Type B pancreatic cell (in vitro differentiated cells): ENCODE data around the gene PKNOX2. TPM values are rescaled to one million over a fixed set of nuclear protein-coding genes. Genes with fewer than 3 reads are reported as not detected.

ENCODE experiments used
- DNase-seq: peaks from one replicate; pipeline ENCODE4 v3.0.0; 2021; ENCODE audit warnings: mixed read lengths; ENCODE audit not compliant: unreplicated experiment; ENCODE audit errors: extremely low spot score
- H3K27ac Mint-ChIP-seq: 2 replicates; pipeline ENCODE4 v1.8.0; 2021; ENCODE audit warnings: mild to moderate bottlenecking, mixed read lengths
- H3K27me3 Mint-ChIP-seq: 2 replicates; pipeline ENCODE4 v1.8.0; 2021; ENCODE audit warnings: mixed read lengths
- H3K36me3 Mint-ChIP-seq: 2 replicates; pipeline ENCODE4 v1.8.0; 2021; ENCODE audit warnings: mixed read lengths
- H3K4me1 Mint-ChIP-seq: one replicate; pipeline ENCODE4 v1.8.0; 2021; ENCODE audit warnings: mixed read lengths; ENCODE audit not compliant: unreplicated experiment
- H3K4me3 Mint-ChIP-seq: 2 replicates; pipeline ENCODE4 v1.8.0; 2021; ENCODE audit warnings: mild to moderate bottlenecking, mixed read lengths
- H3K9me3 Mint-ChIP-seq: 2 replicates; pipeline ENCODE4 v1.8.0; 2021; ENCODE audit warnings: mixed read lengths
- CTCF ChIP-seq: fragments of 200-600 bp; sonication (generic); conservative IDR thresholded peaks from 2 replicates; pipeline ENCODE4 v1.5.0; 2021; ENCODE audit warnings: antibody characterized with exemption, mild to moderate bottlenecking
- total RNA-seq: library from RNA; stranded (reverse); gene quantifications from 2 replicates; pipeline ENCODE4 v1.2.1, GENCODE V29; 2021; ENCODE audit warnings: low replicate concordance

The PKNOX2 gene
- total RNA-seq, 1 donor from 2014 or later: 15.3 TPM

- Mint-ChIP-seq H3K27me3 (peaks cover 30% of the 10 kb centered on the region), H3K36me3 (no peaks in the 10 kb centered on the region), H3K4me1 (peaks cover 26% of the 10 kb centered on the region), H3K9me3 (no peaks in the 10 kb centered on the region), H3K4me3 (no peak overlapping the region), H3K27ac (no peak overlapping the region)
- no peak for DNase-seq
- TF ChIP-seq CTCF: no peak
These were observed 135.3 kb downstream of the PKNOX2 start for GRCh38 chr11:125299821-125300220.

- no peak overlapping the region for H3K4me3 Mint-ChIP-seq
These were observed 136.3 kb downstream of the PKNOX2 start for GRCh38 chr11:125300791-125301218.

GRCh38 chr11:125301346-125301745 is 136.8 kb downstream of the PKNOX2 start:
- H3K36me3 Mint-ChIP-seq: no peaks in the 10 kb centered on the region
- H3K27me3 Mint-ChIP-seq: peaks cover 22% of the 10 kb centered on the region
- H3K9me3 Mint-ChIP-seq: no peaks in the 10 kb centered on the region
- H3K4me3 Mint-ChIP-seq: no peak overlapping the region
- no peak for DNase-seq
- no peak for TF ChIP-seq CTCF
- peaks cover 31% of the 10 kb centered on the region for H3K4me1 Mint-ChIP-seq
- no peak overlapping the region for H3K27ac Mint-ChIP-seq

More at GRCh38 chr11:125300791-125301218, 136.3 kb downstream of the PKNOX2 start:
- Mint-ChIP-seq H3K27me3 (peaks cover 27% of the 10 kb centered on the region), H3K9me3 (no peaks in the 10 kb centered on the region), H3K4me1 (peaks cover 31% of the 10 kb centered on the region), H3K27ac (no peak overlapping the region), H3K36me3 (no peaks in the 10 kb centered on the region)
- TF ChIP-seq CTCF: no peak
- DNase-seq: no peak

GRCh38 chr11:125303186-125303585 is 138.6 kb downstream of the PKNOX2 start:
- no peak for TF ChIP-seq CTCF
- no peaks in the 10 kb centered on the region for H3K9me3 Mint-ChIP-seq
- no peak overlapping the region for H3K27ac Mint-ChIP-seq
- peaks cover 36% of the 10 kb centered on the region for H3K4me1 Mint-ChIP-seq
- no peaks in the 10 kb centered on the region for H3K36me3 Mint-ChIP-seq
- H3K27me3 Mint-ChIP-seq: peaks cover 17% of the 10 kb centered on the region
- DNase-seq: no peak
- H3K4me3 Mint-ChIP-seq: no peak overlapping the region

- TF ChIP-seq CTCF: no peak
- Mint-ChIP-seq H3K27ac (no peak overlapping the region), H3K36me3 (no peaks in the 10 kb centered on the region), H3K4me3 (no peak overlapping the region), H3K9me3 (no peaks in the 10 kb centered on the region), H3K4me1 (peaks cover 41% of the 10 kb centered on the region), H3K27me3 (peaks cover 21% of the 10 kb centered on the region)
- no peak for DNase-seq
These were observed 139.1 kb downstream of the PKNOX2 start for GRCh38 chr11:125303694-125304093.

GRCh38 chr11:125304136-125304535 is 139.6 kb downstream of the PKNOX2 start:
- no peak for DNase-seq
- Mint-ChIP-seq H3K27ac (no peak overlapping the region), H3K4me3 (no peak overlapping the region), H3K27me3 (peaks cover 19% of the 10 kb centered on the region), H3K36me3 (no peaks in the 10 kb centered on the region), H3K9me3 (no peaks in the 10 kb centered on the region), H3K4me1 (peaks cover 43% of the 10 kb centered on the region)
- TF ChIP-seq CTCF: no peak
